Measurements from ENCODE around the gene FHL2. TPM values are rescaled to one million over a fixed set of nuclear protein-coding genes. Genes with fewer than 3 reads are reported as not detected.

Gene FHL2
- polyA plus RNA-seq, 1 donor (not counting 4 experiments of a cell fraction or from before 2014, with no cell fraction given) = 132 TPM

GRCh38 chr2:105313877-105314276 lies 85.0 kb downstream of the FHL2 start:
- Histone ChIP-seq H2AFZ (ENCODE audit: control insufficient read depth, low read length) (no peak overlapping the region), H3K36me3 (ENCODE audit: control insufficient read depth in 2 of 2, extremely low read depth in 1 of 2, insufficient read depth in 2 of 2, low read length in 2 of 2) (no peaks in the 10 kb centered on the region), H3K9me1 (ENCODE audit: control insufficient read depth, extremely low read depth, insufficient read depth, low read length) (no peaks in the 10 kb centered on the region), H3K9me3 (ENCODE audit: control insufficient read depth, low read depth, low read length) (no peaks in the 10 kb centered on the region), H3K9ac (ENCODE audit: control insufficient read depth, extremely low read depth, insufficient read depth, low read length) (no peak overlapping the region), H3K4me2 (ENCODE audit: control insufficient read depth, extremely low read depth, insufficient read depth, low read depth, low read length) (no peak overlapping the region), H3K27me3 (ENCODE audit: control insufficient read depth, extremely low read depth, insufficient read depth, low read length) (no peaks in the 10 kb centered on the region), H3K4me3 (ENCODE audit: control insufficient read depth in 2 of 3, extremely low read depth in 1 of 3, insufficient read depth in 2 of 3, low read depth in 1 of 3, low read length in 3 of 3) (no peak overlapping the region), H3K79me2 (ENCODE audit: control insufficient read depth, insufficient read depth, low read length) (peaks cover 55% of the 10 kb centered on the region), H3K4me1 (ENCODE audit: control insufficient read depth, extremely low read depth, insufficient read depth, low read length) (peaks cover 13% of the 10 kb centered on the region), H4K20me1 (ENCODE audit: control insufficient read depth, extremely low read depth, insufficient read depth, low read length) (no peaks in the 10 kb centered on the region), H3K27ac (ENCODE audit: control insufficient read depth, insufficient read depth, low read length) (no peak overlapping the region)
- FAIRE-seq = no peak
- TF ChIP-seq CTCF (optimal IDR thresholded peaks at IDR 0.05 in 1 of 3, IDR thresholded peaks at IDR 0.05 in 1 of 3, conservative IDR thresholded peaks at IDR 0.05 in 1 of 3; ENCODE audit: extremely low read depth in 1 of 3, insufficient read depth in 2 of 3, low read length in 3 of 3) = no peak
- no peak for TF ChIP-seq EZH2 (IDR thresholded peaks at IDR 0.05; ENCODE audit: low read length)
- no peak for DNase-seq (ENCODE audit: low read depth, low spot score)
- dilution Hi-C loops (cut with MboI; ENCODE audit: extremely low pct_ligation_motif_present, low sequenced_read_pairs) = no loop called here

Other genes with a start within 250 kb of the FHL2 start
- gene GPR45, start 157.3 kb downstream of the FHL2 start, polyA plus RNA-seq = not detected in 3 replicates
- 7.2 to 9.3 TPM (median 9.0 TPM) in 3 replicates for gene TGFBRAP1, start 69.3 kb downstream of the FHL2 start, polyA plus RNA-seq
- gene C2orf49, start 61.5 kb downstream of the FHL2 start, polyA plus RNA-seq = 13.1 to 19.4 TPM (median 14.5 TPM) in 3 replicates